Measurements from ENCODE around the gene CATSPERE.
"Not testable (repeated sequence)": the region's sequence is repeated elsewhere in the genome, so short reads cannot be mapped to it uniquely, and the experiment has no call there.

The CATSPERE gene

GRCh38 chr1:244456586-244456985, 4.5 kb upstream of the CATSPERE start:
- peaks cover under 1% of the 10 kb centered on the region; the same call in 1 of the 2 replicates for H3K36me3 ChIP-seq
- H3K9me3 ChIP-seq (ENCODE audit: severe bottlenecking): peaks cover 6% of the 10 kb centered on the region
- H3K27me3 ChIP-seq (ENCODE audit: insufficient read depth, low read depth, severe bottlenecking): no peaks in the 10 kb centered on the region
- TF ChIP-seq CTCF (IDR thresholded peaks at IDR 0.05; ENCODE audit: low read depth, low read length): no peak
- no peak for DNase-seq
- no peak overlapping the region for H3K27ac ChIP-seq
- no peak overlapping the region for H3K4me3 ChIP-seq (ENCODE audit: low read depth, low read length)

GRCh38 chr1:244458781-244459180, 2.3 kb upstream of the CATSPERE start:
- H3K9me3 ChIP-seq (ENCODE audit: severe bottlenecking): no peaks in the 10 kb centered on the region

GRCh38 chr1:244460197-244460596, 876 bp upstream of the CATSPERE start:
- Histone ChIP-seq H3K4me3 (ENCODE audit: low read depth, low read length) (no peak overlapping the region), H3K27ac (no peak overlapping the region), H3K36me3 (no peaks in the 10 kb centered on the region), H3K27me3 (ENCODE audit: insufficient read depth, low read depth, severe bottlenecking) (no peaks in the 10 kb centered on the region), H3K9me3 (ENCODE audit: severe bottlenecking) (no peaks in the 10 kb centered on the region)
- DNase-seq: no peak
- TF ChIP-seq CTCF (IDR thresholded peaks at IDR 0.05; ENCODE audit: low read depth, low read length): no peak

More at GRCh38 chr1:244458781-244459180, 2.3 kb upstream of the CATSPERE start:
- Histone ChIP-seq H3K36me3 (no peaks in the 10 kb centered on the region), H3K4me3 (ENCODE audit: low read depth, low read length) (no peak overlapping the region), H3K27ac (no peak overlapping the region), H3K27me3 (ENCODE audit: insufficient read depth, low read depth, severe bottlenecking) (no peaks in the 10 kb centered on the region)
- TF ChIP-seq CTCF (IDR thresholded peaks at IDR 0.05; ENCODE audit: low read depth, low read length): no peak
- no peak for DNase-seq

GRCh38 chr1:244466724-244467123, 5.7 kb downstream of the CATSPERE start:
- no peaks in the 10 kb centered on the region for H3K9me3 ChIP-seq (ENCODE audit: severe bottlenecking)
- H3K27me3 ChIP-seq (ENCODE audit: insufficient read depth, low read depth, severe bottlenecking): no peaks in the 10 kb centered on the region
- TF ChIP-seq CTCF (IDR thresholded peaks at IDR 0.05; ENCODE audit: low read depth, low read length): no peak
- no peak overlapping the region for H3K27ac ChIP-seq
- no peak for DNase-seq
- no peak overlapping the region for H3K4me3 ChIP-seq (ENCODE audit: low read depth, low read length)
- H3K36me3 ChIP-seq: no peaks in the 10 kb centered on the region

- no peak overlapping the region for H3K27ac ChIP-seq
- TF ChIP-seq CTCF (IDR thresholded peaks at IDR 0.05; ENCODE audit: low read depth, low read length): no peak
- no peaks in the 10 kb centered on the region for H3K36me3 ChIP-seq
- H3K9me3 ChIP-seq (ENCODE audit: severe bottlenecking): no peaks in the 10 kb centered on the region
- H3K27me3 ChIP-seq (ENCODE audit: insufficient read depth, low read depth, severe bottlenecking): no peaks in the 10 kb centered on the region
- no peak for DNase-seq
- no peak overlapping the region for H3K4me3 ChIP-seq (ENCODE audit: low read depth, low read length)
Measured at GRCh38 chr1:244473059-244473605, 12.1 kb downstream of the CATSPERE start.

- not testable (repeated sequence) for H3K4me3 ChIP-seq (ENCODE audit: low read depth, low read length); H3K36me3 ChIP-seq; H3K9me3 ChIP-seq (ENCODE audit: severe bottlenecking); H3K27ac ChIP-seq; DNase-seq; H3K27me3 ChIP-seq (ENCODE audit: insufficient read depth, low read depth, severe bottlenecking)
Measured at GRCh38 chr1:244484971-244485370, 23.9 kb downstream of the CATSPERE start.

Measured in WERI-Rb-1 (cell line).